Karpas-422 (cell line): Measurements from ENCODE around the gene PCDHGB4. TPM values are rescaled to one million over a fixed set of nuclear protein-coding genes. Genes with fewer than 3 reads are reported as not detected.
"Not testable (repeated sequence)": the region's sequence is repeated elsewhere in the genome, so short reads cannot be mapped to it uniquely, and the experiment has no call there.

Source experiments
- DNase-seq: peaks from one replicate; pipeline ENCODE4 v3.0.0-alpha.2; 2015
- H2AFZ ChIP-seq: fragments of 200-600 bp; sonication (generic); 2 replicates; pipeline ENCODE4 v1.6.1; 2014; ENCODE audit warnings: antibody characterized with exemption, low read length, mixed read lengths
- H3K27ac ChIP-seq: fragments of 200-600 bp; sonication (generic); 2 replicates; pipeline ENCODE4 v1.5.1; 2014; ENCODE audit warnings: mild to moderate bottlenecking, low read length, moderate library complexity
- H3K27me3 ChIP-seq: fragments of 200-600 bp; sonication (generic); 2 replicates; pipeline ENCODE4 v1.6.1; 2014; ENCODE audit warnings: low read length, mixed read lengths
- H3K36me3 ChIP-seq: fragments of 200-600 bp; sonication (generic); 2 replicates; pipeline ENCODE4 v1.6.1; 2014; ENCODE audit warnings: low read length, mixed read lengths; ENCODE audit not compliant: insufficient read depth
- H3K4me1 ChIP-seq: fragments of 200-600 bp; sonication (generic); 2 replicates; pipeline ENCODE4 v1.6.1; 2014; ENCODE audit warnings: mild to moderate bottlenecking, low read length, mixed read lengths
- H3K4me2 ChIP-seq: fragments of 200-600 bp; sonication (generic); 2 replicates; pipeline ENCODE4 v1.6.1; 2014; ENCODE audit warnings: low read length, low read depth, mild to moderate bottlenecking; ENCODE audit not compliant: poor library complexity, severe bottlenecking
- H3K4me3 ChIP-seq: fragments of 200-600 bp; sonication (generic); 2 replicates; pipeline ENCODE4 v1.5.1; 2014; ENCODE audit warnings: mild to moderate bottlenecking, antibody characterized with exemption, low read length, mixed read lengths
- H3K79me2 ChIP-seq: fragments of 200-600 bp; sonication (generic); 2 replicates; pipeline ENCODE4 v1.6.1; 2014; ENCODE audit warnings: mild to moderate bottlenecking, low read length, mixed read lengths
- H3K9ac ChIP-seq: fragments of 200-600 bp; sonication (generic); 2 replicates; pipeline ENCODE4 v1.6.0; 2014; ENCODE audit warnings: low read length
- H3K9me2 ChIP-seq: fragments of 200-600 bp; sonication (generic), shearing (Covaris generic); replicated peaks from 2 replicates; pipeline ENCODE4 v1.6.0; 2014; ENCODE audit warnings: mild to moderate bottlenecking, low read length, moderate library complexity; ENCODE audit not compliant: insufficient read depth
- H3K9me3 ChIP-seq: fragments of 300-700, 200-600 bp; sonication (generic); 2 replicates; pipeline ENCODE4 v1.6.1; 2014; ENCODE audit warnings: low read length, mixed read lengths
- H4K20me1 ChIP-seq: fragments of 200-600 bp; sonication (generic); 2 replicates; pipeline ENCODE4 v1.6.1; 2014; ENCODE audit warnings: mild to moderate bottlenecking, antibody characterized with exemption, low read length, low read depth; ENCODE audit not compliant: insufficient read depth
- total RNA-seq: library from RNA; depleted of rRNA; stranded (reverse); fragments of >200 nt; shearing (Covaris generic); gene quantifications from 2 replicates; pipeline ENCODE4 v1.2.3, GENCODE V29; 2014; ENCODE audit warnings: low replicate concordance

Gene PCDHGB4
- total RNA-seq, 1 experiment from 2014 or later: 6.3 TPM

DNA sequence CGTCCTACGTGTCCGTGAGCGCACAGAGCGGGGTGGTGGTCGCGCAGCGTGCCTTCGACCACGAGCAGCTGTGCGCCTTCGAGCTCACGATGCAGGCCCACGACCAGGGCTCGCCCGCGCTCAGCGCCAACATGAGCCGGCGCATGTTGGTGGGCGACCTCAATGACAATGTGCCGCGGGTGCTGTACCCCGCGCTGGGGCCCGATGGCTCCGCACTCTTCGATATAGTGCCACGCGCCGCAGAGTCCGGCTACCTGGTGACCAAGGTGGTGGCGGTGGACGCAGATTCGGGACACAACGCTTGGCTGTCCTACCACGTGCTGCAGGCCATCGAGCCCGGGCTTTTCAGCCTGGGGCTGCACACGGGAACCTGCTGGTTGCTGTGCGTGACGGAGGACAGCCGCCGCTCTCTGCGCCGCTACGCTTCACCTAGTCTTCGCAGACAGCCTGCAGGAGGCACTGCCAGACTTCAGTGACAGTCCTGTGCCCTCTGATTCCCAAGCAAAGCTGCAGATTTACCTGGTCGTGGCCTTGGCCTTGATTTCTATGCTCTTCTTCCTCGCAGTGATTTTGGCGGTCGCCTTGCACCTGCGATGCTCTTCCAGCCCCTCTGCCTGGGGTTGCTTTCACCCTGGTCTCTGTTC is 40.4 kb downstream of the PCDHGB4 start:
- Histone ChIP-seq H3K27ac (no peak overlapping the region), H3K9me2 (no peaks in the 10 kb centered on the region), H3K9ac (no peak overlapping the region), H3K9me3 (peaks cover 13% of the 10 kb centered on the region), H2AFZ (no peak overlapping the region), H3K4me1 (no peaks in the 10 kb centered on the region; the same call in 1 of the 2 replicates), H3K36me3 (peaks cover 4% of the 10 kb centered on the region; the same call in 1 of the 2 replicates), H3K27me3 (no peaks in the 10 kb centered on the region), H3K4me3 (no peak overlapping the region), H4K20me1 (no peaks in the 10 kb centered on the region), H3K79me2 (no peaks in the 10 kb centered on the region), H3K4me2 (no peak overlapping the region)
- no peak for DNase-seq

DNA sequence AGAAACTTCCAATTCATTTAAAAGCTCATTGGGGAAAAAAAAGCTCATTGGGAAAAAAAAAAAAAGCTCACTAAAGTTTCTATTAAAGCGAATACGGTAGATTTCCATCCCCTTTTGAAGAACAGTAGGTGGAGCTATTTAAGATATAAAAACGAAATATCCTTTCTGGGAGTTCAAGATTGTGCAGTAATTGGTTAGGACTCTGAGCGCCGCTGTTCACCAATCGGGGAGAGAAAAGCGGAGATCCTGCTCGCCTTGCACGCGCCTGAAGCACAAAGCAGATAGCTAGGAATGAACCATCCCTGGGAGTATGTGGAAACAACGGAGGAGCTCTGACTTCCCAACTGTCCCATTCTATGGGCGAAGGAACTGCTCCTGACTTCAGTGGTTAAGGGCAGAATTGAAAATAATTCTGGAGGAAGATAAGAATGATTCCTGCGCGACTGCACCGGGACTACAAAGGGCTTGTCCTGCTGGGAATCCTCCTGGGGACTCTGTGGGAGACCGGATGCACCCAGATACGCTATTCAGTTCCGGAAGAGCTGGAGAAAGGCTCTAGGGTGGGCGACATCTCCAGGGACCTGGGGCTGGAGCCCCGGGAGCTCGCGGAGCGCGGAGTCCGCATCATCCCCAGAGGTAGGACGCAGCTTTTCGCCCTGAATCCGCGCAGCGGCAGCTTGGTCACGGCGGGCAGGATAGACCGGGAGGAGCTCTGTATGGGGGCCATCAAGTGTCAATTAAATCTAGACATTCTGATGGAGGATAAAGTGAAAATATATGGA is 43.0 kb downstream of the PCDHGB4 start, which contains the start of gene PCDHGA12:
Gene PCDHGA12 (plus strand): TSS at position 176 of the 782 bp plus-strand sequence. CDS start 253 bp downstream, at position 429.
- peaks cover 13% of the 10 kb centered on the region for H3K9me3 ChIP-seq

DNA sequence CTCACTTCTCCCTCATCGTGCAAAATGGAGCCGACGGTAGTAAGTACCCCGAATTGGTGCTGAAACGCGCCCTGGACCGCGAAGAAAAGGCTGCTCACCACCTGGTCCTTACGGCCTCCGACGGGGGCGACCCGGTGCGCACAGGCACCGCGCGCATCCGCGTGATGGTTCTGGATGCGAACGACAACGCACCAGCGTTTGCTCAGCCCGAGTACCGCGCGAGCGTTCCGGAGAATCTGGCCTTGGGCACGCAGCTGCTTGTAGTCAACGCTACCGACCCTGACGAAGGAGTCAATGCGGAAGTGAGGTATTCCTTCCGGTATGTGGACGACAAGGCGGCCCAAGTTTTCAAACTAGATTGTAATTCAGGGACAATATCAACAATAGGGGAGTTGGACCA is 43.8 kb downstream of the PCDHGB4 start:
- Histone ChIP-seq H3K4me1 (no peaks in the 10 kb centered on the region), H3K36me3 (peaks cover 4% of the 10 kb centered on the region; the same call in 1 of the 2 replicates), H3K27me3 (no peaks in the 10 kb centered on the region), H3K27ac (no peak overlapping the region), H3K9ac (no peak overlapping the region), H3K9me2 (no peaks in the 10 kb centered on the region), H3K9me3 (peaks cover 13% of the 10 kb centered on the region), H2AFZ (no peak overlapping the region), H3K79me2 (peaks cover 4% of the 10 kb centered on the region; the same call in 1 of the 2 replicates), H4K20me1 (no peaks in the 10 kb centered on the region), H3K4me2 (no peak overlapping the region), H3K4me3 (no peak overlapping the region)
- no peak for DNase-seq

More for the DNA sequence above, 43.0 kb downstream of the PCDHGB4 start, which contains the start of gene PCDHGA12:
- no peak for DNase-seq
- no peak within 1 kb of the TSS for H3K27ac ChIP-seq
- no peak within 1 kb of the TSS for H3K9ac ChIP-seq
- peaks cover 6% of the 10 kb centered on the region; the same call in 1 of the 2 replicates for H3K36me3 ChIP-seq
- no peaks in the 10 kb centered on the region for H3K79me2 ChIP-seq
- no peaks in the 10 kb centered on the region for H3K9me2 ChIP-seq
- H2AFZ ChIP-seq: no peak within 1 kb of the TSS
- H3K27me3 ChIP-seq: no peaks in the 10 kb centered on the region
- H4K20me1 ChIP-seq: no peaks in the 10 kb centered on the region
- no peak within 1 kb of the TSS for H3K4me3 ChIP-seq
- H3K4me2 ChIP-seq: no peak within 1 kb of the TSS
- H3K4me1 ChIP-seq: no peaks in the 10 kb centered on the region

DNA sequence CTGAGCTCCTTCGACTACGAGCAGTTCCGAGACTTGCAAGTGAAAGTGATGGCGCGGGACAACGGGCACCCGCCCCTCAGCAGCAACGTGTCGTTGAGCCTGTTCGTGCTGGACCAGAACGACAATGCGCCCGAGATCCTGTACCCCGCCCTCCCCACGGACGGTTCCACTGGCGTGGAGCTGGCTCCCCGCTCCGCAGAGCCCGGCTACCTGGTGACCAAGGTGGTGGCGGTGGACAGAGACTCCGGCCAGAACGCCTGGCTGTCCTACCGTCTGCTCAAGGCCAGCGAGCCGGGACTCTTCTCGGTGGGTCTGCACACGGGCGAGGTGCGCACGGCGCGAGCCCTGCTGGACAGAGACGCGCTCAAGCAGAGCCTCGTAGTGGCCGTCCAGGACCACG is 44.8 kb downstream of the PCDHGB4 start:
- not testable (repeated sequence) for H3K9ac ChIP-seq, H3K36me3 ChIP-seq, H3K9me2 ChIP-seq, H3K79me2 ChIP-seq, H2AFZ ChIP-seq, H3K4me3 ChIP-seq, H3K27me3 ChIP-seq, H3K4me1 ChIP-seq, H3K27ac ChIP-seq, H4K20me1 ChIP-seq, H3K4me2 ChIP-seq, DNase-seq
- peaks cover 13% of the 10 kb centered on the region for H3K9me3 ChIP-seq

DNA sequence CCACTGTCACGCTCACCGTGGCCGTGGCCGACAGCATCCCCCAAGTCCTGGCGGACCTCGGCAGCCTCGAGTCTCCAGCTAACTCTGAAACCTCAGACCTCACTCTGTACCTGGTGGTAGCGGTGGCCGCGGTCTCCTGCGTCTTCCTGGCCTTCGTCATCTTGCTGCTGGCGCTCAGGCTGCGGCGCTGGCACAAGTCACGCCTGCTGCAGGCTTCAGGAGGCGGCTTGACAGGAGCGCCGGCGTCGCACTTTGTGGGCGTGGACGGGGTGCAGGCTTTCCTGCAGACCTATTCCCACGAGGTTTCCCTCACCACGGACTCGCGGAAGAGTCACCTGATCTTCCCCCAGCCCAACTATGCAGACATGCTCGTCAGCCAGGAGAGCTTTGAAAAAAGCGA is 45.2 kb downstream of the PCDHGB4 start:
- H3K27me3 ChIP-seq, H3K4me3 ChIP-seq, H3K9me2 ChIP-seq, H3K4me1 ChIP-seq, H4K20me1 ChIP-seq, DNase-seq, H2AFZ ChIP-seq, H3K4me2 ChIP-seq, H3K9ac ChIP-seq, H3K36me3 ChIP-seq, H3K9me3 ChIP-seq, H3K79me2 ChIP-seq, H3K27ac ChIP-seq: not testable (repeated sequence)

DNA sequence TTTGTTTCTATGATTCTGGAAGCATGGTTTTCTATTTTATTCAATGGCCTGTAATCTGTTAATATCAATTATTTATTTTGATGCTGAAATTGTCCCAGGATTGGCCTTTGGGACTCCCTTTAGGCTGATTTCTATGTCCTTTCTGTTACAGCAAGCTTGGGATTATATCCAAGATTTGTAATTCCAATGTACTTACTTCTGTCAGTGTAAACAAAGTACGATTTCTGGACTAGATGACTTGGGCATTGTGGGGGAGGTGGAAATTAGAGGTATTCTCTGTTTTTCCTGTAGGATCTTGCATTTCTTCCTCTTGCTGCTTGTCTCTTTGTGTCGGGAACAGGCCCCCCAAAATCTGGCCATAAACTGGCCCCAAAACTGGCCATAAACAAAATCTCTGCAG is 46.5 kb downstream of the PCDHGB4 start:
- Histone ChIP-seq H3K4me3 (no peak overlapping the region), H3K27me3 (no peaks in the 10 kb centered on the region), H3K36me3 (peaks cover 4% of the 10 kb centered on the region), H3K4me2 (no peak overlapping the region), H3K9me2 (no peaks in the 10 kb centered on the region), H3K9ac (no peak overlapping the region), H3K4me1 (no peaks in the 10 kb centered on the region), H4K20me1 (no peaks in the 10 kb centered on the region), H3K9me3 (peaks cover 8% of the 10 kb centered on the region; the same call in 1 of the 2 replicates), H2AFZ (no peak overlapping the region), H3K79me2 (peaks cover 10% of the 10 kb centered on the region; the same call in 1 of the 2 replicates), H3K27ac (no peak overlapping the region)
- no peak for DNase-seq

DNA sequence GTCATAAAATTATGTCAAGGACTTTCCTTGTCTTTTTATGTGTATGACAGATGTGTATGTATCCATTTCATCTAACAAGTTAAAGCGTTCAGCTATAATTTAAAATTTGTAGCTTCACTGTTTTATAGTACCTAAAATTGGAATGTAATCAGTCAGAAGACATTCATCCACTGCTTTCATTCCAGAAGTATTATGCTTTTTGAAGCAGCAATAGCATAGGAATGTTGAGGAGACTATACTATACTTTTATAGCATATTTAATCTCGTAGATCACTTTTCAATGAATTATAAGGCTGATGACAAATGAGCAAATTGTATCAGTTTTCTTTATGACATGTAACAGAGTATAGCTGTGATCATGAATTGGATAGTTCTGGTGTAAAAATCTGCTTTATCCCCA is 49.7 kb downstream of the PCDHGB4 start:
- no peak overlapping the region for H3K4me2 ChIP-seq
- no peaks in the 10 kb centered on the region for H3K9me3 ChIP-seq
- H2AFZ ChIP-seq: no peak overlapping the region
- H3K4me3 ChIP-seq: no peak overlapping the region
- peaks cover 8% of the 10 kb centered on the region for H3K4me1 ChIP-seq
- H4K20me1 ChIP-seq: no peaks in the 10 kb centered on the region
- H3K36me3 ChIP-seq: peaks cover 10% of the 10 kb centered on the region
- no peaks in the 10 kb centered on the region for H3K27me3 ChIP-seq
- H3K27ac ChIP-seq: no peak overlapping the region
- DNase-seq: no peak
- H3K79me2 ChIP-seq: peaks cover 15% of the 10 kb centered on the region; the same call in 1 of the 2 replicates
- no peak overlapping the region for H3K9ac ChIP-seq
- H3K9me2 ChIP-seq: no peaks in the 10 kb centered on the region

DNA sequence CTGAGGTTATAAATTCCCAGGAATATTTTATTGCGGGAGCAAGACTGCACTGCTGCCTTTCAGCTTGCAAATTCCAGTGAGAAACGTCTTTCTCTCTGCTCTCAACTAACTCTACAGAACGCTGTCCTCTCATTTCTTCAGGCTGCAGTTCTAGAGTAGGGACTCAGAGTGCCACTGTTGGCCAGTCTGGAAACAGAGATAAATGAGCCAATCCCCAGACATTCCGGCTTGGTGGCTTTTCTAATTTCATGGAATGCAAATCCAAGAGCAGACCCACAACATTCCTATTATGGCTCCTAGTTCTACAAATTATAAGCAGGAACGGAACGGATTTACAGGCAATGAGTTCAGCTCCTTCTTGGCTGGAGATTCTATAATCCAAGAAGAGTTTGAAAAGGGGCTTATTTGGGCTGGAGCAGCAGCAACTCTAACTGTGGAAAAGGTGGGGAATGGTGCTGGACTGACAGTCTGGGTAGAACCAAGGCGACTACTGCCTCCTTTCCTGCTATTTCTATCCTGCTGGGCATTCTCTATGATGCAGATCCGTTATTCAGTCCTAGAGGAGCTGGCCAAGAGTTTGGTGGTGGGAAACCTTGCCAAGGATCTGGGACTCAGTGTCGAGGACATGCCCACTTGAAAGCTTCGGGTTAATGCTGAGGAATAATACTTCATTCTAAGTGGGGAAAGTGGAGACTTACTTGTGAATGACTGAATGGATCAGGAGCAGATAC is 52.1 kb downstream of the PCDHGB4 start:
- Histone ChIP-seq H2AFZ (no peak overlapping the region), H3K36me3 (peaks cover 10% of the 10 kb centered on the region), H3K9ac (no peak overlapping the region), H3K27ac (no peak overlapping the region), H3K27me3 (no peaks in the 10 kb centered on the region), H3K9me2 (no peaks in the 10 kb centered on the region), H3K4me3 (no peak overlapping the region), H4K20me1 (no peaks in the 10 kb centered on the region), H3K79me2 (peaks cover 26% of the 10 kb centered on the region), H3K9me3 (no peaks in the 10 kb centered on the region), H3K4me1 (peaks cover 23% of the 10 kb centered on the region), H3K4me2 (no peak overlapping the region)
- no peak for DNase-seq
